Left renal pelvis (tissue), 4 donors: ENCODE measurements around the gene C1GALT1C1. TPM values are rescaled to one million over a fixed set of nuclear protein-coding genes. Genes with fewer than 3 reads are reported as not detected.
"Not testable (repeated sequence)": the region's sequence is repeated elsewhere in the genome, so short reads cannot be mapped to it uniquely, and the experiment has no call there.

ENCODE experiments used
- DNase-seq, 4 donors: peaks; one replicate each; pipeline ENCODE4 v3.0.0-alpha.2; 2013; ENCODE audit warnings: low read depth in 4 of 4, low spot score in 3 of 4
- polyA plus RNA-seq, 4 donors: library from polyadenylated mRNA; unstranded; fragments of 120-200 nt; gene quantifications; one replicate each; pipeline ENCODE4 v1.2.1, GENCODE V29; 2013; ENCODE audit not compliant: insufficient read length in 4 of 4

Gene C1GALT1C1
- 10 to 100 TPM; 29.0 to 37.0 (median 35.5) TPM for polyA plus RNA-seq

GRCh38 chrX:120629667-120630537 lies at the start of gene C1GALT1C1:
C1GALT1C1 (minus strand) TSS chrX:120630054; CDS start chrX:120627166, 2,888 bp downstream.
- DNase-seq = peak; percentile 60 to 81 (median 69)

GRCh38 chrX:120677004-120677652 lies 47.3 kb upstream of the C1GALT1C1 start:
- DNase-seq = no peak

DNA sequence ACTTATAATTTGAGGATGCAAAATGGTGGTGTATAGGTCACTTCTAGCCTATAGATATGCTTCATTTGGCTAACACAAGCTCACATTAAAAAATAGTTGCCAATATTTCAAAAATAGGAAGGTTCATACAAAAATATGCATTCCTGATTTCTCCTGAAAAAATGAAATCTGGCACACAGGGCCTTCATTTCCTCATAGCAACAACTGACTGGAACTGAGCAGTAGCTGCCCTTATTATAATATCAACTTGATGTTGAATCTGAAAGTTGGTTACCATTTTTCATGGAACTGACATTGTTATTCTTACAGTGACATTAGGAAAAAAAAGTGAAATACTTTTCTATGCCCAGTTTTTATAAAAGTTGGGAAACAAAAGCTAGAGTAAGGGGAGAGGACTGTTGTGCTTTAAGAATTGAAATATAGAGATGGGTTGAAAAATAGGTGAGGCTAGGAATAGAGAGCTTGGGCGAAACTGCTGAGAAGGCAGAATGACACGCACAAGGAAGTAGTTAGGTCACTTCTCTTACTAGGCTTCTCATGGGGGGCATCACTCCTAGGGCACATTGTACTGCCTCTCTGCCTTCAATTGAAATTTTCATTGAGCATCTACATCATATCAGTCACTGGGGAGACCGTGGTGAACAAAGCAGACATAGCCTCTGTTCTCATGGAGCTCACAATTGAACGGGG lies 43.1 kb upstream of the C1GALT1C1 start:
- DNase-seq = no peak

- DNase-seq = no peak
These were observed 42.5 kb upstream of the C1GALT1C1 start for GRCh38 chrX:120672389-120672788.

GRCh38 chrX:120671963-120672362 lies 42.1 kb upstream of the C1GALT1C1 start:
- DNase-seq = no peak

DNA sequence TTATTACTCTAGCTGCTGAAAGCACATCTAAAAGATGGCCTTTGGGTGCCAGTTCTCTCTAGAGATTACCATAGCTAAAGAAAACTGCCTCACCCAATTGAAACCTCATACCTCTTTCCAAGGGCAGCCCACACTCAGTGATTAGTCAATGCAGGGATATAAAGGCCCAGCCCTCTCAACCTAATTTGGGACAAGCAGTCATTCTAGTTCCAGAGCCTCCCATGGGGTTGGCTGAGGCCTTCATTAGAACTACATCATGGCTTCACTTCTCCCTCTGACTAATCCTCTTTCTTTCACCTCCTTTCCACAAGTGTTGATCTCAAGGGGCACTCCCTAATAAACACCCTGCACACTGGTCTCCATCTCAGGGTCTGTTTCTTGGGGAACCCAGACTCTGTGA lies 38.5 kb upstream of the C1GALT1C1 start:
- no peak for DNase-seq

GRCh38 chrX:120664535-120664934 lies 34.7 kb upstream of the C1GALT1C1 start:
- DNase-seq = not testable (repeated sequence)

- DNase-seq = no peak
These were observed 34.2 kb upstream of the C1GALT1C1 start for GRCh38 chrX:120664081-120664480.

DNA sequence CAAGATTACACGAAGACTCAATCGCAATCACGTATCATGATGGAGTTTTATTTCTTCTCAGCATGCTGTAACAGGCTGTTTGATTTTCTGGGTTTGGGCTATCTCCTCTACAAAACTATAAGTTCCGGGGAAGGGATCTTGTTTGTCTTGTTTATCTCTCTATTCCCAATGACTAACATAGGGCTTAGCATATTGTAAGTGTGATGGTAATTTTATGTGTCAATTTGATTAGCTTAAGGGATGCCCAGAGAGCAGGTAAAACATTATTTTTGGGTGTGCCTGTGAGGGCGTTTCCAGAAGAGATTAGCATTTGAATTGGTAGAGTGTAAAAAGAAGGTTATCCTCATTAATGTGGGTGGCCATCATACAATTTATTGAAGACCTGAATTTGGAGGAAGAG lies 32.8 kb upstream of the C1GALT1C1 start:
- DNase-seq = no peak

DNA sequence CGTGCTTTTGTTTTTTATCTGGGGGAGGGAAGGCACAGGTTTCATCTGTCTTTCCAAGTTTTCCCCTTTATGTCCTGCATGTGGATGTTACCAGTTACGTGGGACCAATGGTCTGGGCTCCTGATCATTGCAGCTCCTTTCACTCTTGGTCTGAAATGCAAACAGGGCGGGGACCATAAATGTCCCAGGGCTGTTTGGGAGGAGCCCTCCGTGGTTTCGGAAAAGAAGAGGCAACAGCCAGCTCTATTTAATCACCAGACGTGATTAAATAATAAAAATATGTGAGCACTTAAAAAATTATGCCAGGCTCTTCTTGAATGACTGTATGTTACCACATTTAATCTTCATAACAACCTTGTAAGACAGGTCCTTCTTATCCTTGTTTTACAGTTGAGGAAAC lies 30.8 kb upstream of the C1GALT1C1 start:
- DNase-seq = no peak

GRCh38 chrX:120653000-120653399 lies 23.1 kb upstream of the C1GALT1C1 start:
- DNase-seq = no peak

- DNase-seq = not testable (repeated sequence)
These were observed 22.4 kb upstream of the C1GALT1C1 start for GRCh38 chrX:120652256-120652655.

- DNase-seq = no peak
These were observed 17.3 kb upstream of the C1GALT1C1 start for GRCh38 chrX:120647127-120647526.

DNA sequence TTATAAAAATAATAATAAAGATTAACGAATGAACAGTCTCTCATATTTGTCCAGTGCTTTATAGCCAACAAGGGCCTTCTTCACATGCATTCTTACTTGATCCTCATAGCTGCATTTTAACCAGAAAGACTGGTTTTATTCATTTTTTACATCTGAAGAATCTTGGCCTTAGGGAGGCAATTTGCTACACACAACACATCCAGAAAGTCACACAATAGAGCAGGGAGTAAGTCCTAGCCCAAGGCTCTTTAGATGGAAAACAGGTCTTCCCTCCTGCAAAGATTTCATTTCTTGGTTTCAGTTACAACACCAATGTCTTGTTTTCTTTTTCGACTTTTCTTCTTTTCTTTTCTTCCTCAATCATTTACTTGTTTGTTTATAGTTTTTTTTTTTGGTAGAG lies 13.0 kb upstream of the C1GALT1C1 start:
- no peak for DNase-seq

DNA sequence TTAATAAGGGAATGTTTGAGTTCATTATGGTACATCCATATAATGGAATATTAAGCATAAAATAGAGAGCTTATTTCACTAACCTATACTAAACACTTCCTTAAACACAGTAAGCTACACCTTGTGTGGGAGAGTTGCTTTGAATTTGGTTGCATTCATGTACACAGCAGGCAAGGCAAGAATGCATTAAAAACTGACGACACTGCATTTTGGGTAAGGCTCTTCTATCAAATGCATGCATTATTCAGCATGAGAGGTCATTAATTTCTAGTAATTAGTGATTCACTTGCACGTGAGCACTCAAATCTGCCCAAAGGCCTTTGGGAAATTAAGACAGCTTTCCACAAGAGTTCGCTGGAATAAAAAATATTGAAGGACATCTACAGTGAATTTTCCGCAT lies 8.8 kb upstream of the C1GALT1C1 start:
- DNase-seq = no peak

- no peak for DNase-seq
These were observed 4.5 kb downstream of the C1GALT1C1 start for GRCh38 chrX:120625371-120625770.

- DNase-seq = no peak
These were observed 11.7 kb downstream of the C1GALT1C1 start for GRCh38 chrX:120617996-120618630.

GRCh38 chrX:120614816-120615215 lies 15.0 kb downstream of the C1GALT1C1 start:
- DNase-seq = no peak

DNA sequence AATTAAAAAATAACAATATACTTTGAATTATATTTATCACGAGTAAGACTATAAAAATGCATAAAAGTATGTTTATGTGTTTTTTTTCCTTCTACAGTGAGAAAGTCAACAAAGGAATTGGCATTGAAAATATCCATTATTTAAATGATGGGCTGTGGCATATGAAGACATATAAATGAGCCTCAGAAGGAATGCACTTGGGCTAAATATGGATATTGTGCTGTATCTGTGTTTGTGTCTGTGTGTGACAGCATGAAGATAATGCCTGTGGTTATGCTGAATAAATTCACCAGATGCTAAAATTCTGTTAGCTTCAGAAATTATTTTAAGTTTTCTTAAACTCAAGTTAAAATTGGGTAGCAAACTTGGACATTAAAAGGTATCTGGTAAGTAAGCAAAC lies 17.8 kb downstream of the C1GALT1C1 start:
- no peak for DNase-seq

GRCh38 chrX:120604361-120604782 lies 25.5 kb downstream of the C1GALT1C1 start:
- DNase-seq = peak in 2 of 4 donors; percentile 0 to 1
